ENCODE measurements around the gene DLGAP4.

Gene DLGAP4

GRCh38 chr20:36275011-36275410, 31.1 kb upstream of the DLGAP4 start:
- no peak for DNase-seq (ENCODE audit: low read depth, low spot score)
- H3K4me3 ChIP-seq (ENCODE audit: low read depth, low read length): no peak overlapping the region
- in situ Hi-C loops (cut with HindIII; ENCODE audit: low sequenced_read_pairs): no loop called here
- TF ChIP-seq CTCF (IDR thresholded peaks at IDR 0.05; ENCODE audit: low read depth, low read length): no peak

- no peak for TF ChIP-seq CTCF (IDR thresholded peaks at IDR 0.05; ENCODE audit: low read depth, low read length)
- no peak overlapping the region for H3K4me3 ChIP-seq (ENCODE audit: low read depth, low read length)
- in situ Hi-C loops (cut with HindIII; ENCODE audit: low sequenced_read_pairs): no loop called here
- no peak for DNase-seq (ENCODE audit: low read depth, low spot score)
Observed at GRCh38 chr20:36275441-36276189, 30.5 kb upstream of the DLGAP4 start.

- H3K4me3 ChIP-seq (ENCODE audit: low read depth, low read length): no peak overlapping the region
- no peak for DNase-seq (ENCODE audit: low read depth, low spot score)
- in situ Hi-C loops (cut with HindIII; ENCODE audit: low sequenced_read_pairs): no loop called here
- no peak for TF ChIP-seq CTCF (IDR thresholded peaks at IDR 0.05; ENCODE audit: low read depth, low read length)
Observed at GRCh38 chr20:36277546-36277945, 28.6 kb upstream of the DLGAP4 start.

- in situ Hi-C loops (cut with HindIII; ENCODE audit: low sequenced_read_pairs): no loop called here
- H3K4me3 ChIP-seq (ENCODE audit: low read depth, low read length): no peak overlapping the region
- no peak for TF ChIP-seq CTCF (IDR thresholded peaks at IDR 0.05; ENCODE audit: low read depth, low read length)
- DNase-seq (ENCODE audit: low read depth, low spot score): no peak
Observed at GRCh38 chr20:36279362-36279761, 26.8 kb upstream of the DLGAP4 start.

- no peak for DNase-seq (ENCODE audit: low read depth, low spot score)
- in situ Hi-C loops (cut with HindIII; ENCODE audit: low sequenced_read_pairs): no loop called here
- no peak for TF ChIP-seq CTCF (IDR thresholded peaks at IDR 0.05; ENCODE audit: low read depth, low read length)
- H3K4me3 ChIP-seq (ENCODE audit: low read depth, low read length): no peak overlapping the region
Observed at GRCh38 chr20:36279776-36280175, 26.4 kb upstream of the DLGAP4 start.

GRCh38 chr20:36281785-36282380, 24.3 kb upstream of the DLGAP4 start:
- no peak for DNase-seq (ENCODE audit: low read depth, low spot score)
- in situ Hi-C loops (cut with HindIII; ENCODE audit: low sequenced_read_pairs): no loop called here
- no peak overlapping the region for H3K4me3 ChIP-seq (ENCODE audit: low read depth, low read length)
- no peak for TF ChIP-seq CTCF (IDR thresholded peaks at IDR 0.05; ENCODE audit: low read depth, low read length)

Data from astrocyte of the spinal cord (primary cell).